Suppressor macrophage (primary cell): ENCODE data around the gene ANKRD40.
"Not testable (repeated sequence)": the region's sequence is repeated elsewhere in the genome, so short reads cannot be mapped to it uniquely, and the experiment has no call there.

ENCODE experiments used
- DNase-seq, 4 experiments: peaks; one replicate each; pipeline ENCODE4 v3.0.0-alpha.2; 2020 to 2022
- total RNA-seq, 17 experiments: gene quantifications; one replicate each; lab custom pipeline; 2026; ENCODE audit warnings: mixed read lengths in 6 of 17, inconsistent platforms in 3 of 17; lab: John Stamatoyannopoulos, UW

The ANKRD40 gene, protein sequence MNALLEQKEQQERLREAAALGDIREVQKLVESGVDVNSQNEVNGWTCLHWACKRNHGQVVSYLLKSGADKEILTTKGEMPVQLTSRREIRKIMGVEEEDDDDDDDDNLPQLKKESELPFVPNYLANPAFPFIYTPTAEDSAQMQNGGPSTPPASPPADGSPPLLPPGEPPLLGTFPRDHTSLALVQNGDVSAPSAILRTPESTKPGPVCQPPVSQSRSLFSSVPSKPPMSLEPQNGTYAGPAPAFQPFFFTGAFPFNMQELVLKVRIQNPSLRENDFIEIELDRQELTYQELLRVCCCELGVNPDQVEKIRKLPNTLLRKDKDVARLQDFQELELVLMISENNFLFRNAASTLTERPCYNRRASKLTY
- 27.2 to 103 (median 78.2) reads per million in 17 experiments for total RNA-seq

DNA sequence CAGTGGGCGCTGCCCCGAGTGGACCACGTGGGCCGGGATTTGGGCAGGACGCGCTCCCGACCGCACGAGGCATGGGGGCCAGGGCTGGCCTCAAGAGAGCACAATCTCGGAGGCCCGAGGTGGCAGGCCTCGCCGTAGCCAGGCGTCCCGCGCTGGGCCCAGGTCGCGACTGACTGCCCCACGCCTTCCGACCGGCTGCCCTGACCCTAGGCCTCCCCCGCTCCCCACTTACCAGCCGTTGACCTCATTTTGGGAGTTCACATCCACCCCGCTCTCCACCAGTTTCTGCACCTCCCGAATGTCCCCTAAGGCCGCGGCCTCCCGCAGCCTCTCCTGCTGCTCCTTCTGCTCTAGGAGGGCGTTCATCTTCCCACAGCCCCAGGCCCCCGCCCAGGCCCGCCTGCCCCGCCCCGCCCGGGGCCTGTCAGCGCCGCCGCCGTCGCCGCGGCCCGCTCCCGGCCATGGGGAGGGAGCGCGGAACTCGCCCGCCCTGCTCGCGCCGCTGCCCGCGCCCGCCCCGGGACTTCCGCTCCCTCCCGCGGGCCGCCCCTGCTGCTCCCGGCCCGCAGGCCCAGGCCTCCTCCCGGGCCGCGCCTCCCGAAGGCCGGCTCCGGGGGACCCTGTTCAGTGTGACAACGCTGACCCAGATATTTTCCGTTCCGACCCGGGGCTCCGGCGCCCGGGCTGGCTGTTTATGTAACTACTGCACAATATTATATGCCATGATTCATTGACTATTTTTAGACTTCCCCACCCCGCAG lies at the start of gene ANKRD40:
ANKRD40 (minus strand) TSS at position 626 of the 761 bp plus-strand sequence; CDS start at position 366, 260 bp downstream.
- DNase-seq, result peak; percentile 95 to 96 (median 96)

- DNase-seq, result no peak
These were observed 46.8 kb upstream of the ANKRD40 start for GRCh38 chr17:50754521-50754920.

GRCh38 chr17:50749245-50749644 lies 41.5 kb upstream of the ANKRD40 start:
- no peak for DNase-seq

DNA sequence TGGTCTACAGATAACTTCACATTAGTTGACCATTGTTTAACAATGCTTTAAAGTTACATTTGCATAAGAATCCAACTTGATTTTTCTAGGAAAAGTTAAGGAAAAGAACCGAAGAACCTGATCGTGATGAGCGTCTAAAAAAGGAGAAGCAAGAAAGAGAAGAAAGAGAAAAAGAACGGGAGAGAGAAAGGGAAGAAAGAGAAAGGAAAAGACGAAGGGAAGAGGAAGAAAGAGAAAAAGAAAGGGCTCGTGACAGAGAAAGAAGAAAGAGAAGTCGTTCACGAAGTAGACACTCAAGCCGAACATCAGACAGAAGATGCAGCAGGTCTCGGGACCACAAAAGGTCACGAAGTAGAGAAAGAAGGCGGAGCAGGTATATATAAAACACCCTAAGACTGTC lies 37.9 kb upstream of the ANKRD40 start:
- DNase-seq, result no peak

DNA sequence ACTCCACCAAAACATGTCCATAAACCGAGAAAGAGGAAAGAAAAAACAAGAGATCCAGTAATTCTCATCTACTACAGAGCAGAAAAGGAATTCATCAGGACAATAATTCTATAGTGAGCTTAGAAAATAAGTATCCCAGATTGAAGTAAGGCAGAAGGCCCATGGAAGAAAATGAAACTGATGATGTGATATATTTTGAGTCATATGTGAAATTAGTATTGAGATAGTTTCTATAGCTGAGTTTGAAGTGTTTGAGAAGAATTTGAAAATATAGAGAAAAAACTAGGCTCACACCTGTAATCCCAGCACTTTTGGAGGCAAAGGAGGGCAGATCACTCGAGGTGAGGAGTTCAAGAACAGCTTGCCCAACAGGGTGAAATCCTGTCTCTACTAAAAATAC lies 31.4 kb upstream of the ANKRD40 start:
- DNase-seq, result no peak

- no peak for DNase-seq
These were observed 29.5 kb upstream of the ANKRD40 start for GRCh38 chr17:50737118-50737698.

DNA sequence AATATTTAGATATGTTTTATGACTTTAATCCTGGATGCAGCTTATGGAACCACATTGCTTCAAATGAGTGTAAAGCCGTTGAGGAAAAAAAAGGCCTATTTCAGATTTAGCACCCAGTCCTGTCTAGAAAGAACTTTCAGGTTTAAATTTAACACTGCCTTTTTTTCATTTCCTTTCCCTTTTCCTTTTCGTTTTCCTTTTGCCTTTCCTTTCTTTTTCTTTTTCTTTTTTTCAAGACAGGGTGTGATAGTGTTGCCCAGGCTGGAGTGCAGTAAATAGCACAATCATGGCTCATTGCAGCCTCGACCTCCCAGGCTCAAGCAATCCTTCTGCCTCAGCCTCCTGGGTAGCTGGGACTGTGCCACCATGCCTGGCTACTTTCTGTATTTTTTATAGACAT lies 27.6 kb upstream of the ANKRD40 start:
- DNase-seq, result no peak

DNA sequence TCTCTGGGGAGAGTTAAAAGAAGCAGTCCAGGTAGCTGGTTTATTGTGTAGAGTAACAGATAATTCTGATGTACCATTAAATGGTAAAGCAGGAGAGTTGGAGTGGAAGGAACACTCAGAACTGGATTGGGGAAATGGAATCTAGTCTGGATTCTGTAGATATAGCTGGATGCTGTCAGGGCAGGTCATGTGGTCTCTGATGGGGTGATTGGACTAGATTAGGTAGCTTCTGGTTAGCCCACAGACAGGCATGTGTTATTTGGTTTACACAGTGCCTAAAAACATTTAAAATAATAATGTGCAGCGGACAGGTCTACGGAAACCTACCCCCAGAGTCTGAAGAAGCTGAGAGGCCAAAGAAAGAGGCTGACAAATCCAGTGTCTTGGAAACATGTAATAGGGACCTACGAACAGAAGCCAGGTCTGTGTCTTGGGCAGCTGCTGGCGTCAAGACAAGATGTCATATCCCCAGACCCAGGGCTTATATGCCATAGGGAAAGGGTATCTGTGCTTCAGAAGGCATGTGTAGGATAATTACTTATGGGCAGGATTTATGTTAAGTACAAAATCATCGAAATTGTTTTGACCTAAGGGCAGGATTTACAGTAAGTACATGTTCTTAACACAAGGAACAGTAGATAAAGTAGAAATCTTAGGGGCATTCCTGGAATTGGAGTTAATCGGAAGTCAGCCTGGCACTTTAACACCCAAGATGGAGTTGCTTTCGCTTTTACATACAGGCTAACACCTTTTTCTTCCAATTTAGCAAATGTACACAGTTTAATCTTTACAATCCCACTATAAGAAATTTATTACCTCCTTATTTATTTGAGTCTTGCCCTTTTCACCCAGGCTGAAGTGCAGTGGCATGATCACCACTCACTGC lies 24.1 kb upstream of the ANKRD40 start:
- DNase-seq, result no peak

- DNase-seq, result peak in 1 of 4 experiments; percentile 22
These were observed 21.4 kb upstream of the ANKRD40 start for GRCh38 chr17:50728881-50729765.

- no peak for DNase-seq
These were observed 20.4 kb upstream of the ANKRD40 start for GRCh38 chr17:50728112-50728429.

GRCh38 chr17:50725769-50726655 lies 18.3 kb upstream of the ANKRD40 start:
- DNase-seq, result no peak

GRCh38 chr17:50724622-50725021 lies 16.9 kb upstream of the ANKRD40 start:
- DNase-seq, result not testable (repeated sequence)

DNA sequence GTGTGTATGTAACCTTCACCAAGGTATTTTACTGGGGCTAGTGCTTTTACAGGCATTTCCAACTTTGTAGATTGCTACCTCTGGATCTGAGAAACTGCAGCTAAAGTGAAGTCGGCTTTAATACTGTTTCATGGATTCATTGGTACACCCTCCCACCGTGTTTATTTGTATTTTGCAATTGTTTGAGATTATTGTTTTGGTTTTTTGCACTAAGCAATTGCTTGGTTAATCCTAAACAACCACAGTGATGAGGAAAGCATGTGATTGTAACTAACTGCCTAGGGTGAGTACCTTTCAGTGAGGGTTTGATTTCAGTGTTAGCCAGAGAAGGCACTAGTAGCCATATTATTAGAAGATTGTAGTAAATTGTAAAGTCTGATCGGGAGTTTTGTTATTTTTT lies 15.0 kb upstream of the ANKRD40 start:
- DNase-seq, result no peak

DNA sequence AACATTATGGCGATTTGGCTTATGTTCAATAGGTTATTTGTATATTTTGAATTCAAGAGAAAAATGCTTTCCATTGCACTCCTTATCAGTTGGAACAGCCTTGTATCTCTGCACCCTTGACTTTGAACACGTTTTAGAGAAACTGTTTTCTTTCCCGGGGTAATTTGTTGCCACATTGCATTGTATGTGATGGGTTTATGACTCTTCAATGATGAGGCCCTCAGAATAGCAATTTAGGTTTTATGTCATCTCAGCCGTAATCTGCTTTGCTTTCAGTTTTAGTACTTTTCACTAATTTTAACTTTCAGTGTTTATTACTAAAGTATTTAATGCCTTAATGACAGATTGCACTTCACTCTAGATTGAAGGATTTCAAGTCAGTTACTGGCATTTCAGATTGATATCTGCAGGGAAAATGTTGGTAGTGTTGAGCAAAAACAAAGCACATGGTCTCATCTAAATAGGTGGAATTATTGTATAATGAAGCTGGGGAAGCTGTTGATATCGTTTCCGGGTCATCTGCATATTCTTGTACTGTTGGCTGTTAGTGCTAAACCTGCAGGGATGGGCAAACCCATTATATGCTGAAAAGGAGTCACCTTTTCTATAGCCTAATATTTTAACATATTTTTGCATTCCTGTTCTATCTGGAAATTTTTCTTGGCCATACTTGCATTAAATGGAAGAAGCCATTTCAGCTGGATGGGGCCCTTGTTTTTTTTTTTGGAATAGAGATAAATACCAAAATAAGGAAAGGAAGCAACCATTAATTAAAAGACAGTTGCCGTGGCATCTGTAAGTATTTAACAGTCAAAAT lies 13.7 kb upstream of the ANKRD40 start:
- DNase-seq, result peak in 1 of 4 experiments; percentile 29

GRCh38 chr17:50719924-50720794 lies 12.4 kb upstream of the ANKRD40 start:
- DNase-seq, result no peak

DNA sequence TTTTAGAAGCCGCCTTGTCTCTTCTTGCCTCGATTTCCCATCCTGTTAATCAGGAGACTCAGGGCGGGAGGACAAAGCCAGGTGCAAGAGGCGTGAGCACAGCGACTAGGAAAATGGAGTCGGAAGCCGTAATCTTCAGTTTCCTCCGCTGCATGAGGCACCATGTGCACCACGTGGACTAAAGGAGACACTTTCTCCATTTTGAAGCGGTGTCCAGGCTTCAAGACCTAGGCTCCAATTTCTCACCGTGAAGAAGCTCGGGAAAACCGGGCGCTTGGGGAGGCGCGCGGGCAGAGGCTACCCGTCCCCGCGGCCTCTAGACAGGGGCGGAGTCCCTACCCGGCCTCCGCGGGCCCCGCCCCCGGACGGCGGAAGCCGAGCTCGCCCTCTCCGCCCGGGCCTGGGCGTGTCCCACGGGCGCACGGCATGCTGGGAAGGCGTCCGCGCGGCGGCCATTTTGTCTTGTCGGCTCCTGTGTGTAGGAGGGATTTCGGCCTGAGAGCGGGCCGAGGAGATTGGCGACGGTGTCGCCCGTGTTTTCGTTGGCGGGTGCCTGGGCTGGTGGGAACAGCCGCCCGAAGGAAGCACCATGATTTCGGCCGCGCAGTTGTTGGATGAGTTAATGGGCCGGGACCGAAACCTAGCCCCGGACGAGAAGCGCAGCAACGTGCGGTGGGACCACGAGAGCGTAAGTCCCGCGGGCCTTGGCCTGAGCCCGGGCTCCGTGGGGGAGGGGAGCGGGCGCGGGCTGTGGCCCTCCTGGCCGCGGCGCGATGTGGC lies 11.6 kb upstream of the ANKRD40 start, which contains the start of gene LUC7L3:
LUC7L3 (plus strand) TSS at position 460 of the 780 bp plus-strand sequence; CDS start at position 590, 130 bp downstream.
- DNase-seq, result peak; percentile 96 to 99 (median 98)

DNA sequence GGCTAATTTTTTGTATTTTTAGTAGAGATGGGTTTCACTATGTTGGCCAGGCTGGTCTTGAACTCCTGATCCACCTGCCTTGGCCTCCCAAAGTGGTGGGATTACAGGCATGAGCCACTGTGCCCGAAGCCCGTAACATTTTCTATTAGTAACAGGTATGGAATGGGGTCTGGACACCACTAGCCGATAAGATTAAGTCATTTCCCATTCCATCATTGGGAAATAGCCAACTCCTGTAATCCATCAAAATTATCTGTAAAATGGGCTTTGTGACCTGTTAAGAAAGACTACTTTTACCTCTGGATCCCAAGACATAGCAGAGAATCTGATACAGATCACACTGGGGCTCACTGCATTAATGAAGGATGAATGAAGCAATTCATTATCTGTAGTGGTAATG lies 7.8 kb upstream of the ANKRD40 start:
- no peak for DNase-seq
